OCI-LY3 (cell line): Measurements from ENCODE around the gene WDR5B.

ENCODE experiments used
- CTCF ChIP-seq: fragments of 200-600, 300-600 bp; sonication (generic); IDR thresholded peaks from 2 replicates; pipeline ENCODE4 v1.5.1; 2014; ENCODE audit warnings: antibody characterized with exemption, low read length, low read depth
- EZH2phosphoT487 ChIP-seq: fragments of 200-600 bp; shearing (Covaris generic); IDR thresholded peaks from 2 replicates; pipeline ENCODE4 v1.6.1; 2018; ENCODE audit warnings: antibody characterized with exemption, mixed run types, low read depth

DNA sequence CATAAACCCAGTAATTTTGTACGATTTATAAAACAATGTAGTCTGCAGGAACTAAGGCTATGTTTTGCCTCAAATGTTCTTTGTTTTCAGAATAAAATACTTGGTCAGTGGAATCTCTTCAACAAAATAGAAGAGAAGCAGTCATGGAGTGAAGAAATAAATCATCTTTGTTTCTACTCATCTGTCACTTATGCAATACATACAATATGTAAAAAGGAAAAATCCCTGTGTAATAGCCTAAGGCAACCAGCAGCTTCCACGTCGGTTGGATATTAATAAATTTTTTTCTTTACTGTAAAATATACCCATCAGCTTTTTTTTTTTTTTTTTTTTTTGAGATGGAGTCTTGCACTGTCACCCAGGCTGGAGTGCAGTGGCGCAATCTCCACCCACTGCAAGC, 5.2 kb upstream of the WDR5B start:
- TF ChIP-seq CTCF (no peak), EZH2phosphoT487 (no peak)
